DND-41 (cell line): ENCODE data around the gene LAMB3.
"Not testable (repeated sequence)": the region's sequence is repeated elsewhere in the genome, so short reads cannot be mapped to it uniquely, and the experiment has no call there.

Experiments
- CTCF ChIP-seq: IDR thresholded peaks from 2 replicates; pipeline ENCODE4 v1.5.1; 2012; ENCODE audit warnings: borderline replicate concordance, low read length, moderate library complexity, mild to moderate bottlenecking; ENCODE audit not compliant: poor library complexity, severe bottlenecking; ENCODE audit errors: extremely low read depth
- EZH2 ChIP-seq: IDR thresholded peaks from 3 replicates; pipeline ENCODE4 v1.6.1; 2012; ENCODE audit warnings: borderline replicate concordance, low read depth, mild to moderate bottlenecking, moderate library complexity, low read length, inconsistent platforms; ENCODE audit not compliant: severe bottlenecking

- TF ChIP-seq CTCF, EZH2: not testable (repeated sequence)
These were observed 48.5 kb upstream of the LAMB3 start for GRCh38 chr1:209700686-209701085.
